Adrenal gland (tissue), 19 donors: ENCODE data around the gene EGLN2. TPM values are rescaled to one million over a fixed set of nuclear protein-coding genes. Genes with fewer than 3 reads are reported as not detected.
A peak's percentile ranks its signal among the peaks of the same experiment; 100 is the strongest.

ENCODE experiments used
- DNase-seq, 7 donors: peaks; one replicate each; pipeline ENCODE4 v3.0.0-alpha.2; 2019 to 2020
- H3K27ac ChIP-seq, 5 donors: fragments of 200-600 bp; sonication (generic) in 4 of 5; 1 replicate in 3 of 5; 2 replicates in 2 of 5; pipeline versions ENCODE4 v1.5.1 to v1.8.0; 2016 to 2020; ENCODE audit warnings: mild to moderate bottlenecking in 1 of 5
- H3K27me3 ChIP-seq: fragments of 200-600 bp; 2 replicates; pipeline ENCODE4 v1.8.0; 2021
- H3K36me3 ChIP-seq, 2 donors: fragments of 200-600 bp; replicated peaks in 1 of 2; 1 replicate in 1 of 2; 2 replicates in 1 of 2; pipeline versions ENCODE4 v1.5.1 to v1.8.0; 2018 to 2022
- H3K4me1 ChIP-seq, 2 donors: fragments of 200-600 bp; replicated peaks in 1 of 2; 1 replicate in 1 of 2; 2 replicates in 1 of 2; pipeline versions ENCODE4 v1.5.1 to v1.8.0; 2018 to 2021
- H3K4me3 ChIP-seq, 4 donors: fragments of 200-600 bp; sonication (generic) in 3 of 4; one replicate each; pipeline ENCODE4 v1.5.1; 2016 to 2018
- H3K9me3 ChIP-seq, 3 donors: fragments of 200-600 bp; sonication (generic) in 1 of 3; replicated peaks in 1 of 3; 1 replicate in 2 of 3; 2 replicates in 1 of 3; pipeline versions ENCODE4 v1.5.1 to v1.8.0; 2016 to 2021
- POLR2A ChIP-seq, 2 donors: fragments of 450-650 bp; IDR thresholded peaks; one replicate each; pipeline ENCODE4 v1.6.1; 2017; ENCODE audit warnings: antibody characterized with exemption in 2 of 2, mild to moderate bottlenecking in 2 of 2, moderate library complexity in 1 of 2
- WGBS, 4 donors: extraction: QIAGEN DNeasy Blood & Tissue Kit in 2 of 4; methylation state at CpG; one replicate each; pipeline versions ENCODE4 v1.1.5 to v1.1.7; 2013 to 2017; 5-methylcytosine and 5-hydroxymethylcytosine counted together
- intact Hi-C, 2 donors: fragments of 100-400 bp; cut with DNase I; formaldehyde crosslinking; loops; one replicate each; pipeline versions ENCODE4 v1.14.1 to v1.15.0; 2022 to 2023
- long read RNA-seq, 10 donors: library from polyadenylated mRNA in 3 of 10; unstranded in 2 of 10; stranded (forward) in 1 of 10; transcript quantifications; one replicate each; pipeline ENCODE4 v2.0.0 and lab custom pipeline, GENCODE V29; 2021 to 2026
- polyA plus RNA-seq, 3 donors: library from polyadenylated mRNA; stranded (reverse); fragments of 200-250 nt in 2 of 3; fragments of 350-450 nt in 1 of 3; fragmentation: Illumina TruSeq in 1 of 3; extraction: RNeasy Lipid Tissue Mini Kit (QIAGEN cat#74804) in 1 of 3; gene quantifications; one replicate each; pipeline ENCODE4 v1.2.3, GENCODE V29; 2013 to 2014
- total RNA-seq, 9 donors: library from RNA; depleted of rRNA in 4 of 9; stranded (reverse); fragments of >200 nt in 4 of 9; fragments of 120-200 nt in 1 of 9; fragmentation: NEBNext Ultra II Directional in 1 of 9; extraction: Animal tissue kit (Norgen Biotek cat#: 25700) in 1 of 9; gene quantifications; one replicate each; pipeline versions ENCODE4 v1.1.0 to v1.2.4, GENCODE V29; 2013 to 2023
- TF ChIP-seq, protein P1 (sequence below), 6 experiments: fragments of 450-650 bp in 4 of 6; fragments of 200-600 bp in 2 of 6; sonication (generic) in 1 of 6; IDR thresholded peaks; 1 replicate in 5 of 6; 2 replicates in 1 of 6; pipeline versions ENCODE4 v1.5.1 to v1.8.0; 2016 to 2021; ENCODE audit warnings: antibody characterized with exemption in 6 of 6, mild to moderate bottlenecking in 2 of 6, moderate library complexity in 1 of 6
- donor health status: healthy with polysubstance abuse.
- donor health status: Bipolar disorder and iron deficiency.
- donor health status: DM: yes; HTN: yes; CAD: no.
- donor health status: DM: no; HTN: no; CAD: no.
- donor health status: DM: no; HTN: no; CAD: no.
- donor health status: DM: yes; HTN: yes; CAD: no.

EGLN2 gene
- 100 to 1,000 TPM in 6 of 9 donors, 10 to 100 TPM in 3; 79.2 to 169 (median 106) TPM for total RNA-seq
- 100 to 1,000 TPM in 1 of 3 donors, 10 to 100 TPM in 2; 53.1 to 122 (median 98.7) TPM for polyA plus RNA-seq
- long read RNA-seq, donor 1, transcript EGLN2-207 (5 exons, 2,821 nt): minor isoform, 20 of 68 reads
- long read RNA-seq, donor 1, transcript EGLN2-201 (6 exons, 2,102 nt): major isoform, 35 of 68 reads
- long read RNA-seq, donor 1, partial matches to known transcripts: 9 of 68 reads
- long read RNA-seq, donor 1, other reads (novel, unspliced or antisense): 0 of 68 reads
- long read RNA-seq, donor 2, transcript EGLN2-201 (6 exons, 2,102 nt): major isoform, 24 of 56 reads
- long read RNA-seq, donor 2, transcript EGLN2-207 (5 exons, 2,821 nt): minor isoform, 14 of 56 reads
- long read RNA-seq, donor 2, partial matches to known transcripts: 16 of 56 reads
- long read RNA-seq, donor 2, other reads (novel, unspliced or antisense): 0 of 56 reads
- long read RNA-seq, donor 3, transcript EGLN2-201 (6 exons, 2,102 nt): minor isoform, 7 of 29 reads
- long read RNA-seq, donor 3, transcript EGLN2-207 (5 exons, 2,821 nt): major isoform, 10 of 29 reads
- long read RNA-seq, donor 3, partial matches to known transcripts: 9 of 29 reads
- long read RNA-seq, donor 3, other reads (novel, unspliced or antisense): 0 of 29 reads
- long read RNA-seq, donor 4, transcript EGLN2-201 (6 exons, 2,102 nt): major isoform, 51 of 63 reads
- long read RNA-seq, donor 4, transcript EGLN2-207 (5 exons, 2,821 nt): minor isoform, 9 of 63 reads
- long read RNA-seq, donor 4, partial matches to known transcripts: 0 of 63 reads
- long read RNA-seq, donor 4, other reads (novel, unspliced or antisense): 2 of 63 reads
- long read RNA-seq, donor 5, transcript EGLN2-207 (5 exons, 2,821 nt): minor isoform, 16 of 288 reads
- long read RNA-seq, donor 5, transcript EGLN2-201 (6 exons, 2,102 nt): major isoform, 257 of 288 reads
- long read RNA-seq, donor 5, partial matches to known transcripts: 0 of 288 reads
- long read RNA-seq, donor 5, other reads (novel, unspliced or antisense): 12 of 288 reads
- long read RNA-seq, donor 6, transcript EGLN2-201 (6 exons, 2,102 nt): major isoform, 36 of 44 reads
- long read RNA-seq, donor 6, partial matches to known transcripts: 2 of 44 reads
- long read RNA-seq, donor 6, other reads (novel, unspliced or antisense): 2 of 44 reads
- long read RNA-seq, donor 7, transcript EGLN2-207 (5 exons, 2,821 nt): minor isoform, 6 of 23 reads
- long read RNA-seq, donor 7, transcript EGLN2-201 (6 exons, 2,102 nt): major isoform, 9 of 23 reads
- long read RNA-seq, donor 7, partial matches to known transcripts: 5 of 23 reads
- long read RNA-seq, donor 7, other reads (novel, unspliced or antisense): 0 of 23 reads
- long read RNA-seq, donor 8, transcript EGLN2-201 (6 exons, 2,102 nt): major isoform, 48 of 74 reads
- long read RNA-seq, donor 8, transcript EGLN2-207 (5 exons, 2,821 nt): minor isoform, 15 of 74 reads
- long read RNA-seq, donor 8, partial matches to known transcripts: 8 of 74 reads
- long read RNA-seq, donor 8, other reads (novel, unspliced or antisense): 0 of 74 reads
- long read RNA-seq, donor 9, transcript EGLN2-201 (6 exons, 2,102 nt): minor isoform, 9 of 51 reads
- long read RNA-seq, donor 9, transcript EGLN2-207 (5 exons, 2,821 nt): major isoform, 14 of 51 reads
- long read RNA-seq, donor 9, partial matches to known transcripts: 22 of 51 reads
- long read RNA-seq, donor 9, other reads (novel, unspliced or antisense): 0 of 51 reads
- long read RNA-seq, donor 10, transcript EGLN2-216 (3 exons, 3,894 nt): minor isoform, 5 of 51 reads
- long read RNA-seq, donor 10, transcript EGLN2-201 (6 exons, 2,102 nt): major isoform, 23 of 51 reads
- long read RNA-seq, donor 10, transcript EGLN2-207 (5 exons, 2,821 nt): minor isoform, 10 of 51 reads
- long read RNA-seq, donor 10, partial matches to known transcripts: 11 of 51 reads
- long read RNA-seq, donor 10, other reads (novel, unspliced or antisense): 0 of 51 reads

DNA sequence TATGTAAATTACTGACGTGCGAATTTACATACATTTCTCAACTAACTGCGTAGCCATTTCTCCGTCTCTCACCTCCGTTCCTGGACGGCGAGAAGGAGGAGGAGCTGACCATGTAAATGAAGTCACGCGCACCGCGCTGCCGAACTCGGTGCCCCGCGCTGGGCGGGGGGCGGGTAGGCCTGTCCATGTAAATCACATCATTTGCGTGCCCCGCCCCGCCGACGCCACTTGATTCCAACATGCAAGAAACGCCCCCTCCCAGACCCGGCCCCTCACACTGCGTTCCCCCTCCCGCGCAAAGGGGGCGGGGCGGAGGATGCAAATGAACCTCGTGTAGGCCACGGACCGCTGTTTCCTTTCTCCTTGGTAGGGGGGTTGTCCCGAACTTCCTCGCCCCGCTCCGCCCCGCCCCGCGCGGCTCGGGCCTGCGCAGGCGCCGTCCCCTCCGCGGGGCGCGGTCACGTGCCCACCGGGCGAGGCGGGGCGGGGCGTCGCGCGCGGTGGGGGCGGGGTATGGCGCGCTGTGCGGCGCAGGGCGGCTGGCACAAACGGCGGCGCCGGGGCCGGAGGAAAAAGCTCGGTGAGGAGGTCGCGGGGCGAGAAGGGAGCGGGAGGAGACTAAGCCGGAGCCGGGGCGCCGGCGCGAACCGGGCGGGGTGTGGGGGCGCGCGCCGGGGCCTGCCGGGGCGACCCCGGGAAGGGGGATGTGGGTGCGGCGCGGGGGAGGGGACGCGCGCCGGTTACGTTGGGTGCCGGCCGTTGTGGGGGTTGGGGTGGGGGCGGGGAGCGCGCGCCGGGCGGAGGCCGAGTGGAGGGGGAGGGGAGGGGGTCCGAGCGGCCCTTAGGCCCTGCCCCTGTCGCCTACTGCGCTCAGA is at the start of gene EGLN2:
TSS of gene EGLN2 (plus strand) at position 509 of the 875 bp plus-strand sequence. CDS start 1,382 bp downstream, outside the sequence.
- peaks cover 45 to 50% of the 10 kb centered on the region in 2 donors for H3K4me1 ChIP-seq
- H3K27ac ChIP-seq: peak within 1 kb of the TSS; percentile 22 to 94 (median 94)
- intact Hi-C loops: no loop called here
- WGBS, 4 donors: 0 to 1% (median 1%) methylated on average over 16 to 109 of the region's 110 CpGs
- TF ChIP-seq, protein P1, sequence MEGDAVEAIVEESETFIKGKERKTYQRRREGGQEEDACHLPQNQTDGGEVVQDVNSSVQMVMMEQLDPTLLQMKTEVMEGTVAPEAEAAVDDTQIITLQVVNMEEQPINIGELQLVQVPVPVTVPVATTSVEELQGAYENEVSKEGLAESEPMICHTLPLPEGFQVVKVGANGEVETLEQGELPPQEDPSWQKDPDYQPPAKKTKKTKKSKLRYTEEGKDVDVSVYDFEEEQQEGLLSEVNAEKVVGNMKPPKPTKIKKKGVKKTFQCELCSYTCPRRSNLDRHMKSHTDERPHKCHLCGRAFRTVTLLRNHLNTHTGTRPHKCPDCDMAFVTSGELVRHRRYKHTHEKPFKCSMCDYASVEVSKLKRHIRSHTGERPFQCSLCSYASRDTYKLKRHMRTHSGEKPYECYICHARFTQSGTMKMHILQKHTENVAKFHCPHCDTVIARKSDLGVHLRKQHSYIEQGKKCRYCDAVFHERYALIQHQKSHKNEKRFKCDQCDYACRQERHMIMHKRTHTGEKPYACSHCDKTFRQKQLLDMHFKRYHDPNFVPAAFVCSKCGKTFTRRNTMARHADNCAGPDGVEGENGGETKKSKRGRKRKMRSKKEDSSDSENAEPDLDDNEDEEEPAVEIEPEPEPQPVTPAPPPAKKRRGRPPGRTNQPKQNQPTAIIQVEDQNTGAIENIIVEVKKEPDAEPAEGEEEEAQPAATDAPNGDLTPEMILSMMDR (IDR thresholded peaks at IDR 0.05): no peak
- TF ChIP-seq POLR2A (IDR thresholded peaks at IDR 0.05): peak; percentile 43 to 50
- DNase-seq: peak; percentile 100
- H3K27me3 ChIP-seq: no peaks in the 10 kb centered on the region
- no peaks in the 10 kb centered on the region for H3K9me3 ChIP-seq
- H3K36me3 ChIP-seq: peaks cover 0 to 10% of the 10 kb centered on the region in 2 donors
- H3K4me3 ChIP-seq: peak within 1 kb of the TSS in 3 of 4 donors; percentile 53 to 96 (median 87)

DNA sequence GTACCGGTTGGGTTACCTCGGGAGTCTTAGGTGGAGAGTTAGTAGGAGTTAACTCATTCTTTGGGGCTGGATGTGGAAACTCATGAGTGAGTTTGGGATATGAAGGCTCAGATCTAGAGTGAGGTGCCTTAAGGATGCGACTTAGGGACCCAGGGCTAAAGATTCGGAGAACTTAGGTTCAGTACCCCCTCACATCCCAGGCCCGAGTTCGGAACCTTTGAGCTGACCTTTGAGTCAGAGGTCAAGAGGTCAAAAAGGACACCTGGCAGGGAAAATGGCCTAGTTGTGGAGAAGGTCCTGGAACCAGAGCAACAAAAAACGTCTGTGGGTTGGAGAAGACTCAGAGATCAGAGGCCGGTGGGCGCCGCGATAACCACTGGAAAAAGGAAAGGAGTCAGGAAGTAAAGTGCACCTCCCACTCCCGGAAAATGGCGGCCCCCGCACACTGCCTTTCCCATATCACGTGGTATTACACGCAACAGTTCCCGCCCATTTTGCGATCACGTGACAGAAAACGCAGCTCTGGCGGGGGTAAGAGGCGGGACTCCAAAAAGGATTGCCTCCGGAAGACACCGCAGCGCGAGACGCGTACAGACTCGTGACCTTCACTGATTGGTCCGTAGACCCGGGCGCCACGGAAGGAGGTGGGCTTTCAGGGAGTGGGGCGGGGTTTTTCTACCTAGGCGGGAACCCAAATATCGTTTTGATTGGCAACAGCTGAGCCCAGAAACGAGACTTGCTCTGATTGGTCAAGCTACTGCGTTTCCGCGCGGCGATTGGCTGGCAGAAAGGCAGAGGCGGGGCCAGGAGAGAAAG is 48.7 kb upstream of the EGLN2 start, which contains the start of gene ACTMAP:
TSS of gene ACTMAP (minus strand) at position 420 of the 816 bp plus-strand sequence. CDS start 674 bp downstream, outside the sequence.
- intact Hi-C loops: no loop called here
- no peaks in the 10 kb centered on the region for H3K36me3 ChIP-seq
- WGBS, 4 donors: 0 to 1% (median 0%) methylated on average over 23 to 43 of the region's 43 CpGs
- TF ChIP-seq POLR2A (IDR thresholded peaks at IDR 0.05): peak in 1 of 2 donors; percentile 62
- TF ChIP-seq, protein P1 (IDR thresholded peaks at IDR 0.05): no peak
- H3K27me3 ChIP-seq: no peaks in the 10 kb centered on the region
- H3K9me3 ChIP-seq: no peaks in the 10 kb centered on the region
- peak within 1 kb of the TSS; percentile 21 to 81 (median 58) for H3K4me3 ChIP-seq
- peak within 1 kb of the TSS; percentile 87 to 97 (median 90) for H3K27ac ChIP-seq
- H3K4me1 ChIP-seq: peaks cover 42 to 49% of the 10 kb centered on the region in 2 donors
- DNase-seq: peak; percentile 100
